HG03095 (cell line): ENCODE measurements around the gene PIANP.
"Not testable (repeated sequence)": the region's sequence is repeated elsewhere in the genome, so short reads cannot be mapped to it uniquely, and the experiment has no call there.

ENCODE experiments used
- ATAC-seq: cut with Tn5 transposase; IDR thresholded peaks from one replicate; pipeline ENCODE4 v1.9.1; 2021; ENCODE audit warnings: moderate library complexity; ENCODE audit not compliant: unreplicated experiment

Gene PIANP, protein sequence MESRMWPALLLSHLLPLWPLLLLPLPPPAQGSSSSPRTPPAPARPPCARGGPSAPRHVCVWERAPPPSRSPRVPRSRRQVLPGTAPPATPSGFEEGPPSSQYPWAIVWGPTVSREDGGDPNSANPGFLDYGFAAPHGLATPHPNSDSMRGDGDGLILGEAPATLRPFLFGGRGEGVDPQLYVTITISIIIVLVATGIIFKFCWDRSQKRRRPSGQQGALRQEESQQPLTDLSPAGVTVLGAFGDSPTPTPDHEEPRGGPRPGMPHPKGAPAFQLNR

DNA sequence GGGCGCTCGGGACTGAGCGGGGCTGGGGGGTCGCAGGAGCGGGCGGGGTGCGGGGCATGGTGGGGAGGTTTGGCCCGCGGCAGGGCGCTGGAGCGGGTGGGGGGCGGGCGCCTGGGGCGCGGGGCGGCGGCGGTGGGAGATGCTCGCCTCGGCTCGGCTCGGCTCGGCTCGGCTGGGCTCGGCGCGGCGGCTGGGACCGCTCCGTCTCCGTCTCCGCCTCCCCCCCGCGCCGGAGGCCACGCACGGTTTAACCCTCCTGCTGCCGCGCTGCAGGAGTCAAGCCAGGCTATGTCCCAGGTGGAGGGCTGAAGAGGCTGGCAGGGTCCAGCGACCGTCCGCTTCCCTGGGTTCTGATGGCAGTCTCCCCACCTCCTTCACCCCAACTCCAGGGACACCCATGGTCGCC, at the start of gene PIANP:
Gene PIANP (minus strand): TSS at position 170 of the 406 bp plus-strand sequence. CDS start 2,754 bp downstream, outside the sequence.
- no peak for ATAC-seq

DNA sequence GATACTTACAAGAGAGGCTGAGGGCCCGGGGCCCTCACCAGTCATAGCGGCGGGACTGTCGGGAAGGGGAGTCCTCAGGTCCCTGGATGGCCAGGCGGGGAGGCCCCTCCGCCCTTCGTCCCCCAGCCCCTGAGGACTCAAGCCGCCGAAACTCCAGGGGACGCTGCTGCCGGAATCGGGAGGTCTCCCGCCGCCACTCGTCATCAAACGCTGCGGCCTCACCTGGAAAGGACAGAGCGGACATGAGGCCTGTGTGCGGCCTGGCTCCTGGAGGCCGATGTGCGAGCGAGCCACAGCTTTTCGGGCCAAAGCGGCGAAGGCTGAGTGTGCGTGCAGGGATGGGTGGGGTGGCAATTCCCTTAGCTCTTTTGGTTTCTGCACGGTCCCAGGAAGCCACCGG, 48.1 kb upstream of the PIANP start:
- no peak for ATAC-seq

DNA sequence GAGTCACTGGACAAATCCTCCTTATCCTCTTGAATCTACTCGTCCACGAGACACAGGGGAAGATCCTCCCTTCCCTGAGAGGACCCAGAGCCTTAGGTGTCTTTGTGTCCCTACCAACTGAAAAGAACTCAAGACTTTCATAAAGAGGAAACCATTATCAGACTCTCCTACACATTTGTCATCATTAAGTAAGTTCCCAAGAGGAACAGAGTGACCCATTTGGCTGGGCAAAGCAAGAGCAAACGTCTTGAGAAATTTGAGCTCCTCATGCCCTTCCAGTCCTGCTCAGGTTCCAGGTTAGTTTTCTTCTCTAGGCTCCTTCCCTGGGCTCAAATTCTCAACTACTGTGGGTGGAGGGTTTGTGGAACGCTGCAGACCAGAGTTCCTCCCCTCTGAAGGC, 46.6 kb upstream of the PIANP start:
- no peak for ATAC-seq

DNA sequence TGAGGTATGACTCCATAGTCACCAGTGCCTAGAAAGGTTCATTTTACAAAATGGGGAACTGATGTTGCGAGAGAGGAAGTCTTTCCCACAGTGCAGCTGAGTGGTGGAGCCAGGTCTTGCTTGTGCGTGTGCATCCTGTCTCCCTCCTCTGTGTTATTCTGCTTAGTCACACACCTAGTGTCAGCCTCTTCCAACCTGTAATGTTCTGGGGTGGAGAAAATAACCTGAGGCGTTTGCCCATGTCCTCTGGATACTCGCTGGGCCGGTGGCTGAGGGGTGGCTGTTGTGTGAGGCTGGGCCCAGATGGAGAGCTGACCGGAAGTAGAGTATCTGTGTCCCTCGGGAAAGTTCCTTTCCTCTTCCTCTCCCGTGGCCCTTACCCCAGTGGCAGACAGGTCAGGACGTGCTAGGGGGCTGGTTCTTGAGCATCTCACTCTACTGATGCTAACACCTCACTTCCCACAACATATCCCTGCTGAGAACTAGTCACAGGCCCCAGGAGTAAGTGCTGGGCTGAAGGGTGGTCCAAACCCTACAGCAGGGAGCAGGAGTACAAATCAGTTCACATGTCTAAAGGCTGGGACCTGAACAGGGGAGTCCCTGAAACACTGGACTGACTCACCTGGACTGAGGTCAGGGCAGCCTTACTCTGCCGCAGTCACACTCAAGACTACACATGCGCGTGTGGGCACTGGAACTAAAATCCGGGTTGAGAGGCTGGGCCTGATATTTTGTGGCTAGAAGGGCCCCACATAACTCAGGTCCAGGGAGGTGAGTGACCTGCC, 45.3 kb upstream of the PIANP start:
- ATAC-seq = no peak

DNA sequence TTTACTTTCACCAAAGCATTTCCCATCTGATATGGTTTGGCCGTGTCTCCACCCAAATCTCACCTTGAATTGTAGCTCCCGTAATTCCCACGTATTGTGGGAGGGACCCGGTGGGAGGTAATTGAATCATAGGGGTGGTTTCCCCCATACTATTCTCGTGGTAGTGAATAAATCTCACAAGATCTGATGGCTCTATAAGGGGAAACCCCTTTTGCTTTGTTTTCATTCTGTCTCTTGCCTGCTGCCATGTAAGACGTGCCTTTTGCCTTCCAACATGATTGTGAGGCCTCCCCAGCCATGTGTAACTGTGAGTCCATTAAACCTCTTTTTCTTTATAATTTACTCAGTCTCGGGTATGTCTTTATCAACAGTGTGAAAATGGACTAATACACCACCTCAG, 42.7 kb upstream of the PIANP start:
- not testable (repeated sequence) for ATAC-seq

DNA sequence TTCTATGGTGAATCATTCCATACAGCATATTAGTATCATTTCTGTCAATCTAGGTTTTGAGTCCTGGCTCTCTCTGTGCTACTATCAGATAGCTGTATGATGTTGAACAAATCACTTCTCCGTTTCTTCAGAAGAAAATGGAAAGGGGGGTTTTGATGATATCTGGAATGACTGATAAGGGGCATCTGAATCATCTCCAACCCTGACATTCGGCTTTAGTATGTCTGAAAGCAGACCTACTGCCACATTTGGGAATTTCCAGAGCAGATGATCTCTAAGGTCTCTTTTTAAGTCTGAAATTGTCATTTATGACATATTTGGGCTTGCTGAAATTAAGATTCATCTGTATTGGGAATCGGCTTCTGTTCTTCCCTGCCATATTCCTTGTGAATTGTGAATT, 42.2 kb upstream of the PIANP start:
- ATAC-seq = no peak

DNA sequence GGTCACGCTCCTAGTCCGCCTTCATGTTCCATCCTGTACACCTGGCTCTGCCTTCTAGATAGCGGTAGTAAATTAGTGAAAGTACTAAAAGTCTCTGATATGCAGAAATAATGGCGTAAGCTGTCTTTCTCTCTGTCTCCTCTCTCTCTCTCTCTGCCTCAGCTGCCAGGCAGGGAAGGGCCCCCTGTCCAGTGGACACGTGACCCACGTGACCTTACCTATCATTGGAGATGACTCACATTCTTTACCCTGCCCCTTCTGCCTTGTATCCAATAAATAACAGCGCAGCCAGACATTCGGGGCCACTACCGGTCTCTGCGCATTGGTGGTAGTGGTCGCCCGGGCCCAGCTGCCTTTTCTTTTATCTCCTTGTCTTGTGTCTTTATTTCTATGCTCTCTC, 41.5 kb upstream of the PIANP start:
- ATAC-seq = not testable (repeated sequence)

DNA sequence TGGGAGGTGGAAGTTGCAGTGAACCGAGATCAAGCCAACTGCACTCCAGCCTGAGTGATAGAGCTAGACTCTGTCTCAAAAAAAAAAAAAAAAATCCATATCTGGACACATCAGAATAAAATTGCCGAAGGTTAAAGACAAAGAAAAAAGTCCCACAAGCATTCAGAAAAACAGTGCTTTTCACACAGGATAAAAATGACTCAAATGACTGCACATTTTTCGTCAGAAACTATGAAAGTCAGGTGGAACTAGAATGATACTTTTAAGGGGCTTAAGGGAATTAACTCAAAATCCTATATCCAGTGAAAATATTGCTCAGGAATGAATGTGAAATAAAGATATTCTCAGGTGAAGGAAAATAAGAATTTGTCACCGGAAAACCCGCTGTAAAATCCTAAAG, 36.1 kb upstream of the PIANP start:
- no peak for ATAC-seq

DNA sequence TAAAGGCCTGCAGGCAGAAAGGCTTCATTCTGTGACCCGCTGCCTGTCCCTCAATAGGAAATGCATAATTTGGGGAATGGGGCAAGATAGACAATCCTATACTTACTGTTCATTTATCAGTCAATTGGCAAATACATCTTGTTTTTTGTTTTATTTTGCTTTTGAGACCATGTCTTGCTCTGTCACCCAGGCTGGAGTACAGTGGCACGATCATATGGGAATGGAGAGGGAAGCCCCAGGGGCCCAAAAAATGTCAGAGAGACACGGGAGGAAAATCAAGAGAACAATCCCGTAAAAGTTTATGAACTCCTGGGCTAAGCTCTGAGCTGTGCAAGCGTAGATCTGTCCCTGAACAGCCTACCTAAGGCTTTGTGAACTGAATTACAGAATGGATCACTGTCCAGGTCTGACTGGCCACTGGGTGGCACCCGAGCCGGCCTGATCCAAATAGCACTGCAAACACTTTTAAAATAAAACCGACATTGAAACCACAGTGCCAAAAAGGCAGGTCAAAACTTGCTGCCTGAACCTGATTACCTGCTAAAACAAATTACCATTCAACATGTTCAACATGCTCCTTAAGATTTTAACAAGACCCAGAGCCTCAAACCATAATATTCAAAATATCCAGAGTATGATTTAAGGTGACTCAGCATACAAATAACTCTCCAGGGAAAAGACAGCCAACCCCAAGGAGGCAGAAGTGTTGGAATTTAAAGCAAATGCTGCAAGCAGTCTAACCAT, 35.0 kb upstream of the PIANP start:
- ATAC-seq = no peak

DNA sequence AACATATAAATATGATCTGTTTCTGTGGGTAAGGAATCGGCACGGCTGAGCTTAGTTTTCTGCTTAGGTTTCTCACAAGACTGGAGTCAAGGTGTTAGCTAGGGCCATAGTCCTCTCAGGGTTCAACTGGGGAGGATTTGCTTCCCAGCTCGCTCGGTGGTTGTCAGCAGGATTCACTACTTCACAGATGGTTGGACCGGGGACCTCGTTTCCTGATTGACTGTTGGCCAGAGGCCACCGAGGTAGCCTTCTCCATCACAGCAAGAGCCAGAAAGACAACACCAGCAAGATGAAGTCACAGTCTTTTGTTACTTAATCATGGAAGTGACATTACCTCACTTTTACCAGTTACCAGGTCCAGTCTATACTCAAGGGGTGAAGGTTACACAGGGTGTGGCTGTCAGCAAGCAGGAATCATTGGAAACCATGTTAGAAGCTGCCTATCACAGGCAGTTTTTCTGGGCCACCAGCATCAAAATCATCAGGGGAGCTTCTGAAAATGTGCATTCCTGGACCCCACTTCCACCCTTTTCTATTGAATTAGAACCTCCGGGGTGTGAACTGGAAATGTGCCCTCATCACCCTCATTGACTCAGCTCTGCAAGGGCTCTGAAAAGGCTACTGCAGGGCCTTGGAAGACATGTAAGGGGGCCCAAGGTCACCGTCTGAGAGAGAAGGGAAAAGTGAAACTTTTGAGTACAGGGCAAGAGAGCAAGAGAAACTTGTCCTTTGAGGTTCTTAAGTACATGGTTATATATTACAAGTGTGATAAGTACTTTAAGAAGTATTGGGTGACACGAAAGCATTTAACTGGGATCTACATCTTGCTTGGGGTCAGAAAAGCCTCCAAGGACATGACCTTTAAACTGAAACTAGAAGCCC, 34.1 kb upstream of the PIANP start:
- no peak for ATAC-seq

DNA sequence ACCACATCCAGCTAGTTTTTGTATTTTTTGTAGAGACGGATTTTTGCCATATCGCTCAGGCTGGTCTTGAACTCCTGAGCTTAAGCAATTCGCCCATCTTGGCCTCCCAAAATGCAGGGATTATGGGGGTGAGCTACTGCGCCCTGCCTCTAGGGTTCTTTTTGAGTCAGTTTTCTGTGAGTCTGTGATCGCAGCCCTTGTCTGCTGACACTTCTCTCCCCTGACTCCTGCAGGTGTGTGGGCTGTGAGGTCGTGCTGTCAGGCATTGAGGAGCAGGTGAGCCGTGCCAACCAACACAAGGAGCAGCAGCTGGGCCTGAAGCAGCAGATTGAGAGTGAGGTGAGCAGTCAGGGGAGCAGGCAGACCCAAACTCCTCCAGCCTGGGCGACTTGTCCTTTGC, 29.6 kb upstream of the PIANP start:
- no peak for ATAC-seq

DNA sequence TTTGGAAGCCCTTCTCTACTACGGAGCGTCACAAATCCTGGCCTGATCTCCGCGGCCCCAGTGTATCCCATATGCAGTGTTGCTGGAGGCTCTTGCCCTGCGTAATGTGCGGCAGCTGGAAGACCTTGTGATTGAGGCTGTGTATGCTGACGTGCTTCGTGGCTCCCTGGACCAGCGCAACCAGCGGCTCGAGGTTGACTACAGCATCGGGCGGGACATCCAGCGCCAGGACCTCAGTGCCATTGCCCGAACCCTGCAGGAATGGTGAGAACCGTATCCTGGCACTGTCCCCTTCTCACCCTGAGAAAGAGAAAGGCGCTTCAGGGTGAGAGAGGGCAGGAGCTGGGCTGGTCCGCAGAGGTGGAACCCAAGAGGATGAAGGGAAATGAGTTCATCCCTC, 28.6 kb upstream of the PIANP start:
- ATAC-seq = no peak

DNA sequence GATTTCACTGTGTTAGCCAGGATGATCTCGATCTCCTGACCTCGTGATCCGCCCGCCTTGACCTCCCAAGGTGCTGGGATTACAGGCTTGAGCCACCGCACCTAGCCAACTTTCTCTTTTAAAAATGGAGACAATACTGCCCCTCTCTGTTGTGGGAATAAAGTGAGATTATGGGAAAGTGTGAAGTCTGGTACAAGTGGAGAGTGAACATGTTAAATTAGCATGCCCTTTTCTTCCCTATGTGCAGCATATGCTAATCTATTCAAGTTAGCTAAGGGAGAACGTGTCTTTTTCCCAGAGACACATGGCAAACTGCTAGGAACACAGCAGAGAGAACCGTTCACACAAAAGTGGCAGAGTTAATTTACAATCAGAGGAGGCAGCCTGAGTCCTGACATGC, 24.7 kb upstream of the PIANP start:
- no peak for ATAC-seq

DNA sequence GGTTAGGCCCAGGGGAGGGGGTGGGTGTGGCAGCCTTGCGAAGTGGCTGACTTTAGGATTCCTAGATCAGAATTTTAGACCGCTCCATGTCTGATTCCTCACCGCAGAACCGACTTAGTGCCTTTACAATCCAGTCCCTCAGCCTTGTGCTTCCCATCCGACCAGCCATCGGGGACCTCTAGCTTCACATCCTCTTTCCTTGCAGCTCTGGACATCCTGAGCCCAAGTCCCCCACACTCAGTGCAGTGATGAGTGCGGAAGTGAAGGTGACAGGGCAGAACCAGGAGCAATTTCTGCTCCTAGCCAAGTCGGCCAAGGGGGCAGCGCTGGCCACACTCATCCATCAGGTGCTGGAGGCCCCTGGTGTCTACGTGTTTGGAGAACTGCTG, 23.8 kb upstream of the PIANP start:
- peak; percentile 30 for ATAC-seq

DNA sequence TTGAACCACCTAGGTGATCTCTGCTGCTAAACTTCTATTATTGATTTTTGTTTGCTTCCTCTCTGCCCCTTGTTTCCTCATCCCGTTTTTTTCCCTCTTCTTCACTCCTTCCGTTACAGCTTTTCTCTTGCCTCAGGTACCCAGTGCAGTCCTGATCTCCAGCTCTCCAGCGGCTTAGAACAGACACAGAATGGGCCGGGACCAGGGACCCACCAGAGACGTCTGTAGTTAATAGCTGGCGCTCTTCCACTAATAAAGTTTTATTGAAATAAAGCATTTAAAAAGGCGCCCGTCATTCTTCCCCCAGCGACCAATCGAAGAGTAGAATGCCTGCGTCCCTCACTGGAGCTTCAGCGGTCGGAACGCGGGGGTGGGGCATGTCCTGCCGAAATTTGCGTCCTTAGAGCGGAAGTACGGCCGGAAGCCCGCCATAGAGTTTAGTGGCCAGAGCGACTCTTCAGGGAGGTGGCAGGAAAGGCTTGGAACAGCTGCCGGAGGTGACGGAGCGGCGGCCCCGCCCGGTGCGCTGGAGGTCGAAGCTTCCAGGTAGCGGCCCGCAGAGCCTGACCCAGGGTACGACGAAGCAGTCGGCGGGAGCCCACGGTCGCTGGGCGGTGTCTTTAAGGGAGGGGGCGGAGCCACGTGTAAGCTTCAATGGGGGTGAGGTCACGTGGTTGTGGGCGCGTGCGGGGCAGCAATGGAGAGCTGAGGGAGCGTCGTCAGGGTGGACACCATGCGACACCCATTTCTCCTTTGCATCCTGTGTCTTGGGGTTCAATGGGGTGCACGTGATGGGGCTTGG, 23.2 kb upstream of the PIANP start, which contains the start of gene COPS7A:
Gene COPS7A (plus strand): TSS at position 440 of the 802 bp plus-strand sequence. CDS start 611 bp downstream, outside the sequence.
- ATAC-seq = peak; percentile 89

DNA sequence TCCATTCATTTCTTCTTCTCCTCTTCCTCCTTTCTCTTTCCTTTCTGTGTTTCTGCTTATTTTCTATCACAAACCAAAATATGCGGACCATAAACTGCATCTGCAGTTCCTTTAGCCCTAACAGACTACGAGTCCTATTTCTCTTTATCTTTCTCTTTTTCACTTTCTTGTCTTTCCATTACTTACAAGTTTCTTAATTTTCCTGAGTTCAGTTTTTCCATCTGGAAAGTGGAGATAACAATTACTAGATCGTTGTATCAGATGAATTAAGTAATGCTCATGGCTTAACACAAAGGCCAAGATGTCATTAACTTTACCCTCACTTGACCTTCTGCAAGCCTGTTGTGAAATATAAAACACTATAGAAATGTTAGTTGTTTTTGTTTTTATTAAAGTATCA, 22.2 kb upstream of the PIANP start:
- no peak for ATAC-seq

DNA sequence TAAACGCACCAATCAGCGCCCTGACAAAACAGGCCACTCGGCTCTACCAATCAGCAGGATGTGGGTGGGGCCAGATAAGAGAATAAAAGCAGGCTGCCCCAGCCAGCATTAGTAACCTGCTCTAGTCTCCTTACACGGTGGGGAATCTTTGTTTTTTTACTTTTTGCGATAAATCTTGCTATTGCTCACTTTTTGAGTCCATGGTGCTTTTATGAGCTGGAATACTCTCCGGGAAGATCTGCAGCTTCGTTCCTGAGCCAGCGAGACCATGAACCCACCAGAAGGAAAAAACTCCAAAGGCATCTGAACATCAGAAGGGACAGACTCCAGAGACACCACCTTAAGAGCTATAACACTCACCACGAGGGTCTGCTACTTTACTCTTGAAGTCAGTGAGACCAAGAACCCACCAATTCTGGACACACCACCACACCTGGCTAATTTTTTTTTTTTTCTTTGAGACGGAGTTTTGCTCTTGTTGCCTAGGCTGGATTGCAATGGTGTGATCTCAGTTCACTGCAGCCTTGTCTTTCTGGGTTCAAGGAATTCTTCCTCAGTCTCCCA, 16.3 kb upstream of the PIANP start:
- ATAC-seq = no peak

DNA sequence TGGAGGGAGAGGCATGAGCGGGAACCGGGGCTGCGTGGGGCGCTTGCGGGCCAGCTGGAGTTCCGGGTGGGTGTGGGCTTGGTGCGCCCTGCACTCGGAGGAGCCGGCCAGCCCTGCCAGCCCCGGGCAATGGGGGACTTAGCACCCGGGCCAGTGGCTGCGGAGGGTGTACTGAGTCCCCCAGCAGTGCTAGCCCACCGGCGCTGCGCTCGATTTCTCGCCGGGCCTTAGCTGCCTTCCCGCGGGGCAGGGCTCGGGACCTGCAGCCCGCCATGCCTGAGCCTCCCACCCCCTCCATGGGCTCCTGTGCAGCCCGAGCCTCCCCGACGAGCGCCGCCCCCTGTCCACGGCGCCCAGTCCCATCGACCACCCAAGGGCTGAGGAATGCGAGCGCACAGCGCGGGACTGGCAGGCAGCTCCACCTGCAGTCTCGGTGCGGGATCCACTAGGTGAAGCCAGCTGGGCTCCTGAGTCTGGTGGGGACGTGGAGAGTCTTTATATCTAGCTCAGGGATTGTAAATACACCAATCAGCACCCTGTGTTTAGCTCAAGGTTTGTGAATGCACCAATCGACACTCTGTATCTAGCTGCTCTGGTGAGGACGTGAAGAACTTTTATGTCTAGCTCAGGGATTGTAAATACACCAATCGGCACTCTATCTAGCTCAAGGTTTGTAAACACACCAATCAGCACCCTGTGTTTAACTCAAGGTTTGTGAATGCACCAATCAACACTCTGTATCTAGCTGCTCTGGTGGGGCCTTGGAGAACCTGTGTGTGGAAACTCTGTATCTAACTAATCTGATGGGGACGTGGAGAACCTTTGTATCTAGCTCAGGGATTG, 15.6 kb upstream of the PIANP start:
- ATAC-seq = not testable (repeated sequence)

DNA sequence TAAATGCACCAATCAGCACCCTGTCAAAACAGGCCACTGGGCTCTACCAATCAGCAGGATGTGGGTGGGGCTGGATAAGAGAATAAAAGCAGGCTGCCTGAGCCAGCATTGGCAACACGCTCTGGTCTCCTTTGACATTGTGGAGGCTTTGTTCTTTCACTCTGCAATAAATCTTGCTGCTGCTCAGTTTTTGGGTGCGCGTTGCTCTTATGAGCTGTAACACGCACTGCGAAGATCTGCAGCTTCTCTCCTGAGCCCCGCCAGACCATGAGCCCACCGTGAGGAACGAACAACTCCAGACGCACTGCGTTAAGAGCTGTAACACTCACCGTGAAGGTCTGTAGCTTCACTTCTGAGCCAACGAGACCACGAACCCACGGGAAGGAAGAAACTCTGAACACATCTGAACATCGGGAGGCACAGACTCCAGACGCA, 8.4 kb upstream of the PIANP start:
- ATAC-seq = no peak
